ENCODE results near the gene DR1.
"Not testable (repeated sequence)": the region's sequence is repeated elsewhere in the genome, so short reads cannot be mapped to it uniquely, and the experiment has no call there.

DR1 gene

GRCh38 chr1:93350322-93350721, 4.6 kb downstream of the DR1 start:
- H3K4me3 ChIP-seq (ENCODE audit: low read depth, low read length), result no peak overlapping the region
- in situ Hi-C loops (cut with HindIII; ENCODE audit: low pct_ligation_motif_present, low sequenced_read_pairs), result no loop called here
- no peak for DNase-seq
- peaks cover 9% of the 10 kb centered on the region for H3K36me3 ChIP-seq (replicated peaks)
- H3K27ac ChIP-seq, result no peak overlapping the region
- no peaks in the 10 kb centered on the region for H3K27me3 ChIP-seq (replicated peaks)
- no peak for TF ChIP-seq CTCF (IDR thresholded peaks at IDR 0.05; ENCODE audit: low read depth, low read length, missing control alignments)

- DNase-seq, result no peak
- Histone ChIP-seq H3K4me3 (ENCODE audit: low read depth, low read length) (no peak overlapping the region), H3K27ac (no peak overlapping the region), H3K27me3 (replicated peaks) (no peaks in the 10 kb centered on the region), H3K36me3 (replicated peaks) (peaks cover 14% of the 10 kb centered on the region)
- in situ Hi-C loops (cut with HindIII; ENCODE audit: low pct_ligation_motif_present, low sequenced_read_pairs), result no loop called here
- TF ChIP-seq CTCF (IDR thresholded peaks at IDR 0.05; ENCODE audit: low read depth, low read length, missing control alignments), result no peak
Observed at GRCh38 chr1:93350875-93351274, 5.2 kb downstream of the DR1 start.

GRCh38 chr1:93351346-93351745, 5.6 kb downstream of the DR1 start:
- DNase-seq; H3K27me3 ChIP-seq (replicated peaks); H3K27ac ChIP-seq; in situ Hi-C loops (cut with HindIII; ENCODE audit: low pct_ligation_motif_present, low sequenced_read_pairs); H3K4me3 ChIP-seq (ENCODE audit: low read depth, low read length): not testable (repeated sequence)
- peaks cover 19% of the 10 kb centered on the region for H3K36me3 ChIP-seq (replicated peaks)

GRCh38 chr1:93352376-93352775, 6.7 kb downstream of the DR1 start:
- TF ChIP-seq CTCF (IDR thresholded peaks at IDR 0.05; ENCODE audit: low read depth, low read length, missing control alignments), result no peak
- Histone ChIP-seq H3K36me3 (replicated peaks) (peaks cover 21% of the 10 kb centered on the region), H3K4me3 (ENCODE audit: low read depth, low read length) (no peak overlapping the region), H3K27me3 (replicated peaks) (no peaks in the 10 kb centered on the region), H3K27ac (no peak overlapping the region)
- in situ Hi-C loops (cut with HindIII; ENCODE audit: low pct_ligation_motif_present, low sequenced_read_pairs), result no loop called here
- no peak for DNase-seq

- Histone ChIP-seq H3K27me3 (replicated peaks) (no peaks in the 10 kb centered on the region), H3K4me3 (ENCODE audit: low read depth, low read length) (no peak overlapping the region), H3K27ac (no peak overlapping the region), H3K36me3 (replicated peaks) (peaks cover 26% of the 10 kb centered on the region)
- TF ChIP-seq CTCF (IDR thresholded peaks at IDR 0.05; ENCODE audit: low read depth, low read length, missing control alignments), result no peak
- DNase-seq, result no peak
- in situ Hi-C loops (cut with HindIII; ENCODE audit: low pct_ligation_motif_present, low sequenced_read_pairs), result no loop called here
Observed at GRCh38 chr1:93353286-93353685, 7.6 kb downstream of the DR1 start.

GRCh38 chr1:93354749-93355148, 9.0 kb downstream of the DR1 start:
- no peak for TF ChIP-seq CTCF (IDR thresholded peaks at IDR 0.05; ENCODE audit: low read depth, low read length, missing control alignments)
- H3K27me3 ChIP-seq (replicated peaks), result no peaks in the 10 kb centered on the region
- H3K27ac ChIP-seq, result no peak overlapping the region
- H3K4me3 ChIP-seq (ENCODE audit: low read depth, low read length), result no peak overlapping the region
- in situ Hi-C loops (cut with HindIII; ENCODE audit: low pct_ligation_motif_present, low sequenced_read_pairs), result no loop called here
- no peak for DNase-seq
- H3K36me3 ChIP-seq (replicated peaks), result peaks cover 36% of the 10 kb centered on the region

Data from brain microvascular endothelial cell (primary cell).